HepG2 (cell line): Measurements from ENCODE around the gene TAGLN. TPM values are rescaled to one million over a fixed set of nuclear protein-coding genes. Genes with fewer than 3 reads are reported as not detected.

ENCODE experiments used
- AKAP8 ChIP-seq: sonication (generic); formaldehyde crosslinking; IDR thresholded peaks from 2 replicates; pipeline ENCODE4 v1.5.1; 2020; ENCODE audit warnings: mild to moderate bottlenecking, missing genetic modification reagents
- ATF7-NPFF ChIP-seq: sonication (generic); formaldehyde crosslinking; IDR thresholded peaks from 2 replicates; pipeline ENCODE4 v1.8.1; 2023; ENCODE audit warnings: mild to moderate bottlenecking, low read depth, missing genetic modification reagents, moderate library complexity
- BRD4 ChIP-seq: sonication (generic); formaldehyde crosslinking; IDR thresholded peaks from 2 replicates; pipeline ENCODE4 v1.4.0; 2020; ENCODE audit warnings: missing genetic modification reagents
- CBX5 ChIP-seq: sonication (generic); formaldehyde crosslinking; IDR thresholded peaks from 2 replicates; pipeline ENCODE4 v1.4.0; 2020; ENCODE audit warnings: missing genetic modification reagents, borderline replicate concordance
- GABPB1 ChIP-seq: IDR thresholded peaks from 2 replicates; pipeline ENCODE4 v1.6.1; 2016; ENCODE audit warnings: mild to moderate bottlenecking, missing genetic modification reagents, moderate library complexity, missing compliant biosample characterization
- HES4 ChIP-seq: sonication (generic); formaldehyde crosslinking; IDR thresholded peaks from 2 replicates; pipeline ENCODE4 v1.9.0; 2021; ENCODE audit warnings: mild to moderate bottlenecking, missing genetic modification reagents, borderline replicate concordance
- MXD3 ChIP-seq: IDR thresholded peaks from 2 replicates; pipeline ENCODE4 v1.6.1; 2016; ENCODE audit warnings: mild to moderate bottlenecking, missing biosample characterization, missing genetic modification reagents
- NCOA2 ChIP-seq: sonication (generic); formaldehyde crosslinking; IDR thresholded peaks from 2 replicates; pipeline ENCODE4 v1.8.0; 2022; ENCODE audit warnings: inconsistent platforms
- NFE2L2 ChIP-seq: fragments of 150-350 bp; IDR thresholded peaks from 2 replicates; pipeline ENCODE4 v1.6.1; 2014; ENCODE audit warnings: low read length
- NR1H2 ChIP-seq: sonication (generic); formaldehyde crosslinking; IDR thresholded peaks from 2 replicates; pipeline ENCODE4 v1.8.1; 2022; ENCODE audit warnings: low read depth, missing genetic modification reagents, borderline replicate concordance
- NR2F1 ChIP-seq, 2 experiments: fragments of 450-650 bp in 1 of 2; formaldehyde crosslinking in 1 of 2; IDR thresholded peaks; 2 replicates each; pipeline versions ENCODE4 v1.5.0 to v1.6.1; 2016 to 2020; ENCODE audit warnings: mild to moderate bottlenecking in 1 of 2, missing compliant biosample characterization in 1 of 2, missing genetic modification reagents in 1 of 2, moderate library complexity in 1 of 2
- SMAD1 ChIP-seq: sonication (generic); formaldehyde crosslinking; IDR thresholded peaks from 2 replicates; pipeline ENCODE4 v1.4.0; 2020; ENCODE audit warnings: missing genetic modification reagents, low read depth, mild to moderate bottlenecking, borderline replicate concordance
- SMARCC2 ChIP-seq: fragments of 450-650 bp; IDR thresholded peaks from 2 replicates; pipeline ENCODE4 v1.6.1; 2017; ENCODE audit warnings: antibody characterized with exemption, mild to moderate bottlenecking
- SPEN ChIP-seq: sonication (generic); formaldehyde crosslinking; IDR thresholded peaks from 2 replicates; pipeline ENCODE4 v1.5.1; 2020; ENCODE audit warnings: low read depth, mild to moderate bottlenecking, missing genetic modification reagents
- THAP11 ChIP-seq: IDR thresholded peaks from 2 replicates; pipeline ENCODE4 v1.6.1; 2016; ENCODE audit warnings: missing biosample characterization, missing genetic modification reagents
- ZSCAN21 ChIP-seq: sonication (generic); formaldehyde crosslinking; IDR thresholded peaks from 2 replicates; pipeline ENCODE4 v1.8.0; 2022; ENCODE audit warnings: mild to moderate bottlenecking, missing genetic modification reagents, moderate library complexity, borderline replicate concordance
- polyA plus RNA-seq, 8 experiments: library from polyadenylated mRNA; depleted of rRNA in 3 of 8; stranded (reverse) in 7 of 8; unstranded in 1 of 8; fragments of >200 nt; fragmentation: Illumina TruSeq in 4 of 8; extraction: Trizol in 4 of 8; gene quantifications; 2 replicates each; pipeline versions ENCODE4 v1.2.1 to v1.2.3, GENCODE V29; 2011 to 2016; ENCODE audit warnings: low read depth in 4 of 8, missing spikeins in 1 of 8, mixed read lengths in 1 of 8; ENCODE audit not compliant: insufficient read depth in 1 of 8
- total RNA-seq, 5 experiments: library from RNA; depleted of rRNA; stranded (reverse); fragments of >200 nt; fragmentation: Illumina TruSeq; extraction: Trizol; gene quantifications; 2 replicates each; pipeline ENCODE4 v1.2.3, GENCODE V29; 2016; ENCODE audit warnings: low read depth in 1 of 5
- TF ChIP-seq, protein P1 (sequence below): sonication (generic); formaldehyde crosslinking; IDR thresholded peaks from 2 replicates; pipeline ENCODE4 v1.5.1; 2020; ENCODE audit warnings: missing genetic modification reagents, mild to moderate bottlenecking, borderline replicate concordance
- TF ChIP-seq, protein P2 (sequence below): sonication (generic); formaldehyde crosslinking; IDR thresholded peaks from 2 replicates; pipeline ENCODE4 v1.4.0; 2020; ENCODE audit warnings: missing genetic modification reagents
- TF ChIP-seq, protein P3 (sequence below): sonication (generic); formaldehyde crosslinking; IDR thresholded peaks from 2 replicates; pipeline ENCODE4 v1.4.0; 2020; ENCODE audit warnings: low read depth, mild to moderate bottlenecking, missing genetic modification reagents
- TF ChIP-seq, protein P4 (sequence below): sonication (generic); formaldehyde crosslinking; IDR thresholded peaks from 2 replicates; pipeline ENCODE4 v1.4.0; 2020; ENCODE audit warnings: missing genetic modification reagents
- TF ChIP-seq, protein P5 (sequence below): sonication (generic); formaldehyde crosslinking; IDR thresholded peaks from 2 replicates; pipeline ENCODE4 v1.9.0; 2022; ENCODE audit warnings: missing genetic modification reagents, mild to moderate bottlenecking, borderline replicate concordance

Gene TAGLN
- total and polyA plus RNA-seq, 2 of the 13 experiments (the other 11 are each of a cell fraction or from before 2014, with no cell fraction given), result 12.6 to 75.4 TPM

DNA sequence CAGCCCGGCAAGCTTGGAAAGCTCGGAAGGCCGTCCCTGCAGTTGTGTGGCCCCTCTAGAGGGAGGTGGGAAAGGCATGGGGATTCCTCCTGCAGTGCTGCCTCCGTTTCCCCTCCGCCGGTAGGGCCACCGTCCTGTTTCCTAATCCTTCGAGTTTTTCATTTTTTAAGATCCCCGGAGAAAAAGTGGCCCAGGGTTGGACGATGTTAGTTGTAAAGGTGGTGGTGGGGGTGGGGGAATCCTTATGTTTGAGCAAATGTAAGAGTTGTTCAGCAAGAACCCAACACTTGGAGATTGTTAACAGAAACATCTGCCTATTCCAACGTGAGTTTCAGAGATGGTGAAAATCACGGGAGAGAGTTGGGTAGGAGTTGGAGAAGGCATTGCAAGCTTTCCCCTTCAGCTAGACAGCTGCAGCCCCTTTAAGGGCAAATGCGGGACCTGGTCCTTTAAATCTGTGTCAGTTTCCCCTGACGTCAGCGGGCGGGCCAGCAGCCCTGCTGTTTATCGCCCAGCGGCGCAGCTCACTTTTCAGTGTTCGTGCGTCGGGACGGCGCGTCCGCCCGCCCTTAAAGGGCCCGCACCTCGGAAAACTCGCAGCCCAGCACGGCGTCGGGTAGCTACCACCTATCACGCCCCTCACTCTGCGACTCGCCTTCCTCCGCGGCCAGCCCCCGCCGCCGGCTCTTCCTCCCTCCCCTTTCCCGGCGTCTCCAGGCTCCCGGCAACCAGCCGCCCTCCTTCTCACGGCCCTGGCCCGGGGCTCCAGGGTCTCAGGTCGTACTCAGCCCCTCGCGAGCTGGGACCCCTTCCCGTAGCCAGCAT is 20.7 kb upstream of the TAGLN start, which contains the start of gene SIDT2 (continued):
- TF ChIP-seq, protein P1, sequence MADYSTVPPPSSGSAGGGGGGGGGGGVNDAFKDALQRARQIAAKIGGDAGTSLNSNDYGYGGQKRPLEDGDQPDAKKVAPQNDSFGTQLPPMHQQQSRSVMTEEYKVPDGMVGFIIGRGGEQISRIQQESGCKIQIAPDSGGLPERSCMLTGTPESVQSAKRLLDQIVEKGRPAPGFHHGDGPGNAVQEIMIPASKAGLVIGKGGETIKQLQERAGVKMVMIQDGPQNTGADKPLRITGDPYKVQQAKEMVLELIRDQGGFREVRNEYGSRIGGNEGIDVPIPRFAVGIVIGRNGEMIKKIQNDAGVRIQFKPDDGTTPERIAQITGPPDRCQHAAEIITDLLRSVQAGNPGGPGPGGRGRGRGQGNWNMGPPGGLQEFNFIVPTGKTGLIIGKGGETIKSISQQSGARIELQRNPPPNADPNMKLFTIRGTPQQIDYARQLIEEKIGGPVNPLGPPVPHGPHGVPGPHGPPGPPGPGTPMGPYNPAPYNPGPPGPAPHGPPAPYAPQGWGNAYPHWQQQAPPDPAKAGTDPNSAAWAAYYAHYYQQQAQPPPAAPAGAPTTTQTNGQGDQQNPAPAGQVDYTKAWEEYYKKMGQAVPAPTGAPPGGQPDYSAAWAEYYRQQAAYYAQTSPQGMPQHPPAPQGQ, result no peak
- TF ChIP-seq NR1H2 (no peak), AKAP8 (no peak), SMARCC2 (no peak), CBX5 (CRISPR knock-in tag) (no peak), NCOA2 (CRISPR knock-in tag) (no peak; the same call in 1 of the 2 replicates), SPEN (CRISPR knock-in tag) (peak; percentile 56), NR2F1 (CRISPR knock-in tag; IDR thresholded peaks at IDR 0.05) (no peak), BRD4 (CRISPR knock-in tag) (no peak), ZSCAN21 (no peak; the same call in 1 of the 2 replicates), THAP11 (CRISPR knock-in tag) (peak; percentile 63), GABPB1 (CRISPR knock-in tag) (peak; percentile 71), MXD3 (CRISPR knock-in tag) (peak; percentile 45; the same call in 1 of the 2 replicates), ATF7-NPFF (CRISPR knock-in tag) (peak; percentile 33; the same call in 1 of the 2 replicates), HES4 (CRISPR knock-in tag) (no peak), SMAD1 (CRISPR knock-in tag) (0 out of 2 replicates have a peak, but pooled peaks have one; percentile 9), NFE2L2 (no peak)
- TF ChIP-seq, protein P2, sequence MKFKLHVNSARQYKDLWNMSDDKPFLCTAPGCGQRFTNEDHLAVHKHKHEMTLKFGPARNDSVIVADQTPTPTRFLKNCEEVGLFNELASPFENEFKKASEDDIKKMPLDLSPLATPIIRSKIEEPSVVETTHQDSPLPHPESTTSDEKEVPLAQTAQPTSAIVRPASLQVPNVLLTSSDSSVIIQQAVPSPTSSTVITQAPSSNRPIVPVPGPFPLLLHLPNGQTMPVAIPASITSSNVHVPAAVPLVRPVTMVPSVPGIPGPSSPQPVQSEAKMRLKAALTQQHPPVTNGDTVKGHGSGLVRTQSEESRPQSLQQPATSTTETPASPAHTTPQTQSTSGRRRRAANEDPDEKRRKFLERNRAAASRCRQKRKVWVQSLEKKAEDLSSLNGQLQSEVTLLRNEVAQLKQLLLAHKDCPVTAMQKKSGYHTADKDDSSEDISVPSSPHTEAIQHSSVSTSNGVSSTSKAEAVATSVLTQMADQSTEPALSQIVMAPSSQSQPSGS (CRISPR knock-in tag), result peak; percentile 96
- TF ChIP-seq, protein P3, sequence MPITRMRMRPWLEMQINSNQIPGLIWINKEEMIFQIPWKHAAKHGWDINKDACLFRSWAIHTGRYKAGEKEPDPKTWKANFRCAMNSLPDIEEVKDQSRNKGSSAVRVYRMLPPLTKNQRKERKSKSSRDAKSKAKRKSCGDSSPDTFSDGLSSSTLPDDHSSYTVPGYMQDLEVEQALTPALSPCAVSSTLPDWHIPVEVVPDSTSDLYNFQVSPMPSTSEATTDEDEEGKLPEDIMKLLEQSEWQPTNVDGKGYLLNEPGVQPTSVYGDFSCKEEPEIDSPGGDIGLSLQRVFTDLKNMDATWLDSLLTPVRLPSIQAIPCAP (CRISPR knock-in tag), result no peak
- TF ChIP-seq, protein P4, sequence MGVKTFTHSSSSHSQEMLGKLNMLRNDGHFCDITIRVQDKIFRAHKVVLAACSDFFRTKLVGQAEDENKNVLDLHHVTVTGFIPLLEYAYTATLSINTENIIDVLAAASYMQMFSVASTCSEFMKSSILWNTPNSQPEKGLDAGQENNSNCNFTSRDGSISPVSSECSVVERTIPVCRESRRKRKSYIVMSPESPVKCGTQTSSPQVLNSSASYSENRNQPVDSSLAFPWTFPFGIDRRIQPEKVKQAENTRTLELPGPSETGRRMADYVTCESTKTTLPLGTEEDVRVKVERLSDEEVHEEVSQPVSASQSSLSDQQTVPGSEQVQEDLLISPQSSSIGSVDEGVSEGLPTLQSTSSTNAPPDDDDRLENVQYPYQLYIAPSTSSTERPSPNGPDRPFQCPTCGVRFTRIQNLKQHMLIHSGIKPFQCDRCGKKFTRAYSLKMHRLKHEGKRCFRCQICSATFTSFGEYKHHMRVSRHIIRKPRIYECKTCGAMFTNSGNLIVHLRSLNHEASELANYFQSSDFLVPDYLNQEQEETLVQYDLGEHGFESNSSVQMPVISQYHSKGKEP, result no peak
- TF ChIP-seq, protein P5, sequence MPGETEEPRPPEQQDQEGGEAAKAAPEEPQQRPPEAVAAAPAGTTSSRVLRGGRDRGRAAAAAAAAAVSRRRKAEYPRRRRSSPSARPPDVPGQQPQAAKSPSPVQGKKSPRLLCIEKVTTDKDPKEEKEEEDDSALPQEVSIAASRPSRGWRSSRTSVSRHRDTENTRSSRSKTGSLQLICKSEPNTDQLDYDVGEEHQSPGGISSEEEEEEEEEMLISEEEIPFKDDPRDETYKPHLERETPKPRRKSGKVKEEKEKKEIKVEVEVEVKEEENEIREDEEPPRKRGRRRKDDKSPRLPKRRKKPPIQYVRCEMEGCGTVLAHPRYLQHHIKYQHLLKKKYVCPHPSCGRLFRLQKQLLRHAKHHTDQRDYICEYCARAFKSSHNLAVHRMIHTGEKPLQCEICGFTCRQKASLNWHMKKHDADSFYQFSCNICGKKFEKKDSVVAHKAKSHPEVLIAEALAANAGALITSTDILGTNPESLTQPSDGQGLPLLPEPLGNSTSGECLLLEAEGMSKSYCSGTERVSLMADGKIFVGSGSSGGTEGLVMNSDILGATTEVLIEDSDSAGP (CRISPR knock-in tag), result peak; percentile 100
